HepG2 (cell line): Measurements from ENCODE around the gene SEMA4A. TPM values are rescaled to one million over a fixed set of nuclear protein-coding genes. Genes with fewer than 3 reads are reported as not detected.

ENCODE experiments used
- ADNP ChIP-seq: sonication (generic); formaldehyde crosslinking; IDR thresholded peaks from 2 replicates; pipeline ENCODE4 v1.4.0; 2020; ENCODE audit warnings: missing genetic modification reagents
- ERF ChIP-seq: IDR thresholded peaks from 2 replicates; pipeline ENCODE4 v1.6.1; 2018; ENCODE audit warnings: missing biosample characterization, missing genetic modification reagents
- ESRRA ChIP-seq: sonication (generic); formaldehyde crosslinking; IDR thresholded peaks from 2 replicates; pipeline ENCODE4 v1.5.1; 2020; ENCODE audit warnings: mild to moderate bottlenecking, low read depth, missing genetic modification reagents
- FOXJ3 ChIP-seq: sonication (generic); formaldehyde crosslinking; IDR thresholded peaks from 2 replicates; pipeline ENCODE4 v1.4.0; 2020; ENCODE audit warnings: missing genetic modification reagents, mild to moderate bottlenecking, borderline replicate concordance
- GZF1 ChIP-seq: sonication (generic); formaldehyde crosslinking; IDR thresholded peaks from 2 replicates; pipeline ENCODE4 v1.5.1; 2020; ENCODE audit warnings: mild to moderate bottlenecking, missing genetic modification reagents
- HOXA3 ChIP-seq: sonication (generic); formaldehyde crosslinking; IDR thresholded peaks from 2 replicates; pipeline ENCODE4 v1.5.0; 2020; ENCODE audit warnings: missing genetic modification reagents
- HOXA7 ChIP-seq: sonication (generic); formaldehyde crosslinking; IDR thresholded peaks from 2 replicates; pipeline ENCODE4 v1.8.1; 2022; ENCODE audit warnings: mild to moderate bottlenecking, missing genetic modification reagents, moderate library complexity
- JUN ChIP-seq: sonication (generic); formaldehyde crosslinking; IDR thresholded peaks from 2 replicates; pipeline ENCODE4 v1.4.0; 2020; ENCODE audit warnings: mild to moderate bottlenecking, missing genetic modification reagents
- LCORL ChIP-seq, 2 experiments: fragments of 450-650 bp in 1 of 2; sonication (generic) in 1 of 2; formaldehyde crosslinking in 1 of 2; IDR thresholded peaks; 2 replicates each; pipeline versions ENCODE4 v1.5.0 to v1.6.1; 2017 to 2020; ENCODE audit warnings: antibody characterized with exemption in 1 of 2, missing genetic modification reagents in 1 of 2
- MEIS2 ChIP-seq: sonication (generic); formaldehyde crosslinking; IDR thresholded peaks from 2 replicates; pipeline ENCODE4 v1.9.0; 2021; ENCODE audit warnings: mild to moderate bottlenecking, missing genetic modification reagents
- MYPOP ChIP-seq: sonication (generic); formaldehyde crosslinking; IDR thresholded peaks from 2 replicates; pipeline ENCODE4 v1.8.1; 2023; ENCODE audit warnings: mild to moderate bottlenecking, moderate library complexity, missing genetic modification reagents
- NR2F6 ChIP-seq, 2 experiments: IDR thresholded peaks; 2 replicates each; pipeline ENCODE4 v1.6.1; 2016; ENCODE audit warnings: antibody characterized with exemption in 1 of 2, mild to moderate bottlenecking in 1 of 2
- POGK ChIP-seq: sonication (generic); formaldehyde crosslinking; conservative IDR thresholded peaks from 2 replicates; pipeline ENCODE4 v1.8.0; 2022; ENCODE audit warnings: mild to moderate bottlenecking, moderate library complexity, missing genetic modification reagents
- ZBTB20 ChIP-seq: sonication (generic); formaldehyde crosslinking; IDR thresholded peaks from 2 replicates; pipeline ENCODE4 v1.8.1; 2023; ENCODE audit warnings: missing genetic modification reagents, low read depth, mild to moderate bottlenecking, borderline replicate concordance
- ZBTB7B ChIP-seq: sonication (generic); formaldehyde crosslinking; IDR thresholded peaks from 2 replicates; pipeline ENCODE4 v1.4.0; 2020; ENCODE audit warnings: missing genetic modification reagents
- ZMYM4 ChIP-seq: sonication (generic); formaldehyde crosslinking; IDR thresholded peaks from 2 replicates; pipeline ENCODE4 v1.8.1; 2023; ENCODE audit warnings: mild to moderate bottlenecking, missing genetic modification reagents
- ZNF414 ChIP-seq: sonication (generic); formaldehyde crosslinking; IDR thresholded peaks from 2 replicates; pipeline ENCODE4 v1.5.0; 2020; ENCODE audit warnings: missing genetic modification reagents
- ZNF577 ChIP-seq: sonication (generic); formaldehyde crosslinking; IDR thresholded peaks from 2 replicates; pipeline ENCODE4 v1.4.0; 2020; ENCODE audit warnings: mild to moderate bottlenecking, low read depth, missing genetic modification reagents, borderline replicate concordance
- ZNF607 ChIP-seq: sonication (generic); formaldehyde crosslinking; IDR thresholded peaks from 2 replicates; pipeline ENCODE4 v1.5.1; 2020; ENCODE audit warnings: missing genetic modification reagents, mild to moderate bottlenecking, borderline replicate concordance
- ZNF652 ChIP-seq: IDR thresholded peaks from 2 replicates; pipeline ENCODE4 v1.6.1; 2016; ENCODE audit warnings: low read depth, borderline replicate concordance
- ZNF672 ChIP-seq: sonication (generic); formaldehyde crosslinking; IDR thresholded peaks from 2 replicates; pipeline ENCODE4 v1.8.1; 2022; ENCODE audit warnings: missing genetic modification reagents
- polyA plus RNA-seq, 8 experiments: library from polyadenylated mRNA; depleted of rRNA in 3 of 8; stranded (reverse) in 7 of 8; unstranded in 1 of 8; fragments of >200 nt; fragmentation: Illumina TruSeq in 4 of 8; extraction: Trizol in 4 of 8; gene quantifications; 2 replicates each; pipeline versions ENCODE4 v1.2.1 to v1.2.3, GENCODE V29; 2011 to 2016; ENCODE audit warnings: low read depth in 4 of 8, missing spikeins in 1 of 8, mixed read lengths in 1 of 8; ENCODE audit not compliant: insufficient read depth in 1 of 8
- total RNA-seq, 5 experiments: library from RNA; depleted of rRNA; stranded (reverse); fragments of >200 nt; fragmentation: Illumina TruSeq; extraction: Trizol; gene quantifications; 2 replicates each; pipeline ENCODE4 v1.2.3, GENCODE V29; 2016; ENCODE audit warnings: low read depth in 1 of 5
- TF ChIP-seq, protein P1 (sequence below): sonication (generic); formaldehyde crosslinking; IDR thresholded peaks from 2 replicates; pipeline ENCODE4 v1.8.0; 2023; ENCODE audit warnings: mild to moderate bottlenecking, missing genetic modification reagents
- TF ChIP-seq, protein P2 (sequence below): IDR thresholded peaks from 2 replicates; pipeline ENCODE4 v1.6.1; 2016; ENCODE audit warnings: low read depth

The SEMA4A gene
- total and polyA plus RNA-seq, 2 of the 13 experiments (the other 11 are each of a cell fraction or from before 2014, with no cell fraction given) = 0.09 to 0.20 TPM

DNA sequence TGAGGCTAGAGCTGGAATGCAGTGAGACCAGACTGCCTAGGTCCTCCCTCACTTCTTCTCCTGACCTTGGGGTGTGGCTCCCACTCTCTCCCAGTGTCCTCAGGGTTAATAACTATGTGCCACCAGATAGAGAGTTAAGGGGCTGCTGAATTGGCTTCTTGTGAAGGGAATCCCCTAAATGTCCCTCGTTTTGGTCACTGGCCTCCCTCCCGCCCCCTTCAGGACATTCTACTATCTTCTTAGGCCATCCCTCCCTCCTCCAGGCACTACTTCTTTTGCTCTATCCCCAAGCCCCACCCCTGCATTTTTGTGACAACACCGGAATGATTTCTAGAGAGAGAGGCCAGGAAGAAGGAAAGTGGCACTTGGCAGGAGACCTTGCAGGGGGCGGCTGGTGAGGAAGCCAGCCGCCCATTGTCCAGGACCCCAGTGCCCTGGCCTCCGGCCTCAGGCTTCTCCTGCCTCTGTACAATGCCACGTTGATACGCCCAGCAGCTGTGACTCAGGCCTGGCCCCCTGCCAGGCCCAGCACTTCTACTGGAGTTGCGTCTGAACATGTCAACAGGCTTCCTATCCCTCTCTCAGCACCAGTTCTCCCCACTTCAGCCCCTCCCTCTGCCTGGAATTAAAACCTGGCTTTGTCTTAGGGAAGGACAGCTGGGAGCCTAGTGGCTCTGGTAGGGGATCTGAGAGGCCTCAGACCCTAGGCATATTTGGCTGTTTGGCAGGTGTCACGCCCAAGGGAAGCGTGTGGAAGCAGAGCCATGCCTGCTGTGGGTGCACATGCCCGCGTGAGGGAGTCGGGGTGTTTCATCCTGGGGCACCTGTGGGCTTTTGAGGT is 29.8 kb upstream of the SEMA4A start (continued):
- TF ChIP-seq ESRRA (CRISPR knock-in tag) (no peak; the same call in 1 of the 2 replicates), HOXA3 (CRISPR knock-in tag) (peak; percentile 58; the same call in 1 of the 2 replicates), LCORL (IDR thresholded peaks at IDR 0.05) (peak; percentile 74), LCORL (CRISPR knock-in tag; IDR thresholded peaks at IDR 0.05) (peak; percentile 68), ZMYM4 (CRISPR knock-in tag) (peak; percentile 42; the same call in 1 of the 2 replicates), ERF (CRISPR knock-in tag) (peak; percentile 64), POGK (0 out of 2 replicates have a peak, but pooled peaks have one; percentile 25), ZNF652 (CRISPR knock-in tag) (no peak), FOXJ3 (0 out of 2 replicates have a peak, but pooled peaks have one; percentile 29), JUN (CRISPR knock-in tag) (peak; percentile 46; the same call in 1 of the 2 replicates), ZNF607 (0 out of 2 replicates have a peak, but pooled peaks have one; percentile 42), ZNF672 (no peak), ADNP (CRISPR knock-in tag) (no peak), ZNF577 (CRISPR knock-in tag) (no peak), ZBTB20 (CRISPR knock-in tag) (0 out of 2 replicates have a peak, but pooled peaks have one; percentile 23), GZF1 (CRISPR knock-in tag) (no peak), HOXA7 (CRISPR knock-in tag) (no peak), MYPOP (no peak), MEIS2 (CRISPR knock-in tag) (peak; percentile 81), ZBTB7B (CRISPR knock-in tag) (0 out of 2 replicates have a peak, but pooled peaks have one; percentile 28), ZNF414 (CRISPR knock-in tag) (peak; percentile 76; the same call in 1 of the 2 replicates), NR2F6 (IDR thresholded peaks at IDR 0.05) (no peak), NR2F6 (CRISPR knock-in tag; IDR thresholded peaks at IDR 0.05) (peak; percentile 55; the same call in 1 of the 2 replicates)
- TF ChIP-seq, protein P1, sequence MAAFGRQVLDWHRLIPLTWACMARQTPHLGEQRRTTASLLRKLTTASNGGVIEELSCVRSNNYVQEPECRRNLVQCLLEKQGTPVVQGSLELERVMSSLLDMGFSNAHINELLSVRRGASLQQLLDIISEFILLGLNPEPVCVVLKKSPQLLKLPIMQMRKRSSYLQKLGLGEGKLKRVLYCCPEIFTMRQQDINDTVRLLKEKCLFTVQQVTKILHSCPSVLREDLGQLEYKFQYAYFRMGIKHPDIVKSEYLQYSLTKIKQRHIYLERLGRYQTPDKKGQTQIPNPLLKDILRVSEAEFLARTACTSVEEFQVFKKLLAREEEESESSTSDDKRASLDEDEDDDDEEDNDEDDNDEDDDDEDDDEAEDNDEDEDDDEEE (CRISPR knock-in tag) = 0 out of 2 replicates have a peak, but pooled peaks have one; percentile 66
- TF ChIP-seq, protein P2, sequence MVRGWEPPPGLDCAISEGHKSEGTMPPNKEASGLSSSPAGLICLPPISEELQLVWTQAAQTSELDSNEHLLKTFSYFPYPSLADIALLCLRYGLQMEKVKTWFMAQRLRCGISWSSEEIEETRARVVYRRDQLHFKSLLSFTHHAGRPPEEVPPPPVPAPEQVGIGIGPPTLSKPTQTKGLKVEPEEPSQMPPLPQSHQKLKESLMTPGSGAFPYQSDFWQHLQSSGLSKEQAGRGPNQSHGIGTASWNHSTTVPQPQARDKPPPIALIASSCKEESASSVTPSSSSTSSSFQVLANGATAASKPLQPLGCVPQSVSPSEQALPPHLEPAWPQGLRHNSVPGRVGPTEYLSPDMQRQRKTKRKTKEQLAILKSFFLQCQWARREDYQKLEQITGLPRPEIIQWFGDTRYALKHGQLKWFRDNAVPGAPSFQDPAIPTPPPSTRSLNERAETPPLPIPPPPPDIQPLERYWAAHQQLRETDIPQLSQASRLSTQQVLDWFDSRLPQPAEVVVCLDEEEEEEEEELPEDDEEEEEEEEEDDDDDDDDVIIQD (CRISPR knock-in tag) = peak; percentile 32; the same call in 1 of the 2 replicates
